HFF-Myc (cell line): ENCODE data around the gene NTM.

Experiments
- DNase-seq: peaks from one replicate; pipeline ENCODE4 v3.0.0-alpha.2; 2011; ENCODE audit warnings: low read depth; ENCODE audit errors: extremely low read depth
- H3K4me3 ChIP-seq: replicated peaks from 2 replicates; pipeline ENCODE4 v1.5.1; 2011; ENCODE audit warnings: low read depth, mild to moderate bottlenecking, control low read depth, low read length
- TF ChIP-seq, protein P1 (sequence below): IDR thresholded peaks from 2 replicates; pipeline ENCODE4 v1.5.1; 2012; ENCODE audit warnings: mild to moderate bottlenecking, low read depth, low read length, control low read depth; ENCODE audit errors: missing control alignments

The NTM gene

DNA sequence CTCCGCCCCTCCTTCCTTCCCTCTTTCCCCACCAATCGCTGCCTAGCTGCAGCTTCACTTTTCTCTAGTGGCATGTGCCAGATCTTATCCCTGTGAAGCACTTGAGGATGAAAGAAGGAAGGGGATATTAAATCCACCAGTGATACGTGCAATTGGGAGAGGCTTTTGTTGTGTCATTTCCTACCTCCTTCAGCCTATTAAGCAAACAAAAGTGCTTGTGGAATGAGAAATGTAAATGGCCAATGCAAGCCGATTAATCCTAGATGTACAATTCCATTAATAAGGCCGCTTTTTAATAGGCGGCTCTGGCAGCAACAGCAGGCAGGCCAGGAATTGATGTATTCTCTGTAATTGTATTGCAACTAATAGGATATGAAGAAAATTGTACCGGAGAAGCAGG is 23.3 kb downstream of the NTM start:
- no peak for DNase-seq
- H3K4me3 ChIP-seq, result no peak overlapping the region
- TF ChIP-seq, protein P1, sequence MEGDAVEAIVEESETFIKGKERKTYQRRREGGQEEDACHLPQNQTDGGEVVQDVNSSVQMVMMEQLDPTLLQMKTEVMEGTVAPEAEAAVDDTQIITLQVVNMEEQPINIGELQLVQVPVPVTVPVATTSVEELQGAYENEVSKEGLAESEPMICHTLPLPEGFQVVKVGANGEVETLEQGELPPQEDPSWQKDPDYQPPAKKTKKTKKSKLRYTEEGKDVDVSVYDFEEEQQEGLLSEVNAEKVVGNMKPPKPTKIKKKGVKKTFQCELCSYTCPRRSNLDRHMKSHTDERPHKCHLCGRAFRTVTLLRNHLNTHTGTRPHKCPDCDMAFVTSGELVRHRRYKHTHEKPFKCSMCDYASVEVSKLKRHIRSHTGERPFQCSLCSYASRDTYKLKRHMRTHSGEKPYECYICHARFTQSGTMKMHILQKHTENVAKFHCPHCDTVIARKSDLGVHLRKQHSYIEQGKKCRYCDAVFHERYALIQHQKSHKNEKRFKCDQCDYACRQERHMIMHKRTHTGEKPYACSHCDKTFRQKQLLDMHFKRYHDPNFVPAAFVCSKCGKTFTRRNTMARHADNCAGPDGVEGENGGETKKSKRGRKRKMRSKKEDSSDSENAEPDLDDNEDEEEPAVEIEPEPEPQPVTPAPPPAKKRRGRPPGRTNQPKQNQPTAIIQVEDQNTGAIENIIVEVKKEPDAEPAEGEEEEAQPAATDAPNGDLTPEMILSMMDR, result no peak

DNA sequence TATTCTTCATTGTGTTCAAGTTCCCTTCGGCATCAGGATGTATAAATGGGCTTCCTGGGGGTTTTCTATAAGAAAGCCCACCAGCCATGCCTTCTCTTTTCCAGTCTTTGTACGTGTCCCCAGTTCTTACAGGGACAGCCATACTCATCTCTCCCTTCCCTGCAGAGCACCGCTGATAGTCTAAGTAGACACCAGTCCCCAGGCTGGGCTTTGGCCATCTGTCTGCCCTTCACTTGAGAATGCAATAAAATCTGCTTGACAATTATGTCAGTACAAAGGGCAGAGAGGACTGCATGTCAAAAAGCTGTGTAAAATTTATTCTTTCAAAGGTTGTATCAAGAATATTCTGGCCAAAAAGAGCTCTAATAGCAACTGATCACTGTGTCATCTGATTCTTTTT is 27.3 kb downstream of the NTM start:
- TF ChIP-seq, protein P1, result no peak
- no peak overlapping the region for H3K4me3 ChIP-seq
- DNase-seq, result no peak

DNA sequence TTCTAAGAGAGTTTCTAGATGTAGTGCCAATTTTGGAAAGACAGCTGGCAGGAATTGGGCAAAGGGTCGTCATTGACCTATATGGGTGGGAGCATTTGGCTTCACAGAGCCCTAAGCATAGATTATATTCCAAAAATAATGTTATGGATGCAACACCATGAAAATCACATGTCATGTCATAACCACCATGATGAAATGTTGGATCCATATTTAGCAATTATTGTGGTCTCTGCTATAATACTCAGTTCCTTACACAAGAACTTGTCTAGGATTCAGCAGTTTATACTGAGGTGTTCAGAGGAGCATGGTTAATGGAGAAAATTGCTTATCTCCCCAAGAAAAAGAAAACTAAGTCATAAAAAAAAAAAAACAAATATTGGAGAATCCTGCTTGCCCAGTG is 31.6 kb downstream of the NTM start:
- H3K4me3 ChIP-seq, result no peak overlapping the region
- TF ChIP-seq, protein P1, result no peak
- no peak for DNase-seq

DNA sequence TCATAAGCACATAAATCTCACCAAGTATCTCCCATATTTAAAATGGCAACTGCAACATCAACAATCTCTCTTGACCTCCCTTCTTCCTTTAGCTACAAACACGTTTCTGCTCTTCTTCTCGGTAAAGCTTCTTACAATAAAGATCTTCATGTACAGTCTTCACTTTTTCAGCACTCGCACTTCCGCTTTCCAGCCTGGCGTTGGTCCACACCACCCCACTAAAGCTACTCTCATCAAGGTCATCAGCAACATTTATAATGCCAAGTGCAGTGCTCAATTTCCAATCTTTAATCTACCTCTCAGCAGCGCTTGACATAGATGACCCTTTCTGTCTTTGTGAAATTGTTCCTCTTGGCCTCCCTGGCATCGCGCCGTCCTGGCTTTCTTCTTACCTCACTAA is 33.6 kb downstream of the NTM start:
- DNase-seq, result no peak
- no peak overlapping the region for H3K4me3 ChIP-seq
- TF ChIP-seq, protein P1, result no peak

DNA sequence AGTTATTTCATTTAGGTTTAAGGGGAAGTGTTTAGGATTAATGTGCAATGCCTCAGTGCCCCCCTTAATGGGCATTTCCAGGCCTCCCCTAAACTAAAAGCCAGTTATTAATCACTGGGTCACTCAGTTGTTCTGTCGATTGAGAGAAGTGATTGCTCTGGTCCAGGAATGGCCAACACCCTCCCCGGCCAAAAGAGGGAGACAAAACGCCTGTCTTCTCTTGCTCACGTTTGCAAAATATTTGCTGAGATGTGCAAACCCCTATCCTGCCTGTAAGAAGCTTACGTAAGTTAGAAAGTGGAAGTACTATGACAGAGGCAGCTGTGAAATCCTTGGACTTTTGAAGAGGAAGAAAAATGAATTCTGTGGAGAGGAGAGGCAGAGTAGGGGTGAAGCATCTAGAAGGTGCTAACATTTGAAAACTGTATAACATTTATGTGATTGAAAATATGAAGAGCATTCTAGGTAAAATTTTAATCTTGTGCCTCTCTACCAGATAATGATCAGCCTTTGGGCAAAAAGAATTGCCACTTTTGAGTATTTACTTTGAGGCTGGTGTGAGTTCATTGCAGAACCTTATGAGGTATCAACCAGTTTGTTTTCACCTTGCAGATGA is 37.7 kb downstream of the NTM start:
- DNase-seq, result no peak
- no peak overlapping the region for H3K4me3 ChIP-seq
- TF ChIP-seq, protein P1, result peak; percentile 56

DNA sequence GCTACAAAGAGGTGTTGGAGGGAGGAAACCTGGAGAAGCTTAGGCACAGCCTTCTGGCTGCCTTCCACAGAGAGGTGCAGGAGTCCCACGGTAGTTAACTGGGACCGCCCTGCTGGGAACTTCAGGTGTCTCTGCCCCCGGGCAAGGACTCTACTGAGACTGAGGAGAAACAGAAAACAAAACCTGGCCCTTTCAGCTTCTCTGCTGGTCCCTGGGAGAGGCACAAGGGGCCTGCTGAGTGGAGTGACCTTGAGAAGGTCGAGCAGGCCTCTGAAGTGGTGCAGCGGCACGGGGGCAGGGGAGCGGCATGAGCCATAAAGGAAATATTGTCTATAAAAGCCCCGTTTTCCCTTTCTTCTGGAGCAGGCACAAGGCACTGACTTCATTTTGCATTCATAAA is 38.9 kb downstream of the NTM start:
- DNase-seq, result no peak
- TF ChIP-seq, protein P1, result no peak
- no peak overlapping the region for H3K4me3 ChIP-seq

DNA sequence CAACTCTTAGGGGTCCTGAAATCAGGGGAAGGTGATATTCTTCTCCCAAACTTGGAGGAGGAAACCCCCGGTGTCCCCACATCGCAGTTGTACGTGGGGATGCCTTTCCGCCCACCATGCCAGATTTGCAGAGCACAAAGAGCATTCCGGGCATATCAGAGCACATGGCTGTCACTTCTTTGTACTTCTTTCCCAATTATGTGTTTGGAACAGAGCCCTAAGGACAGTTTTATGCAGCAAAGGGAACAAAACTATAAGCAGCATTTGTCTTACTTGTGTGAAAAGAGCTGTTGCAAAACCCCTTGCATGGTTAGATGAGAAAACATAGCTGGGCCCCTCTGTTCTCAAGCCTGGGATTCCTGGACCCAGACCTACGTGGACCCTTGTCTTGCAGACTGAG is 41.2 kb downstream of the NTM start:
- no peak for DNase-seq
- H3K4me3 ChIP-seq, result no peak overlapping the region
- TF ChIP-seq, protein P1, result no peak
